Peyer's patch (tissue), 4 donors: ENCODE data around the gene CLEC2L.

ENCODE experiments used
- CTCF ChIP-seq, 6 experiments: fragments of 450-650 bp in 4 of 6; fragments of 200-600 bp in 2 of 6; sonication (generic) in 1 of 6; IDR thresholded peaks; one replicate each; pipeline ENCODE4 v1.5.1; 2017 to 2019; ENCODE audit warnings: antibody characterized with exemption in 6 of 6, mild to moderate bottlenecking in 3 of 6, moderate library complexity in 1 of 6
- POLR2A ChIP-seq, 2 donors: fragments of 450-650 bp; IDR thresholded peaks; one replicate each; pipeline ENCODE4 v1.5.1; 2017; ENCODE audit warnings: antibody characterized with exemption in 2 of 2, mild to moderate bottlenecking in 2 of 2, moderate library complexity in 2 of 2

GRCh38 chr7:139566736-139567646, 43.5 kb downstream of the CLEC2L start:
- TF ChIP-seq CTCF (IDR thresholded peaks at IDR 0.05) (no peak), POLR2A (IDR thresholded peaks at IDR 0.05) (no peak)
